ENCODE results near the gene AP2B1.

The AP2B1 gene

DNA sequence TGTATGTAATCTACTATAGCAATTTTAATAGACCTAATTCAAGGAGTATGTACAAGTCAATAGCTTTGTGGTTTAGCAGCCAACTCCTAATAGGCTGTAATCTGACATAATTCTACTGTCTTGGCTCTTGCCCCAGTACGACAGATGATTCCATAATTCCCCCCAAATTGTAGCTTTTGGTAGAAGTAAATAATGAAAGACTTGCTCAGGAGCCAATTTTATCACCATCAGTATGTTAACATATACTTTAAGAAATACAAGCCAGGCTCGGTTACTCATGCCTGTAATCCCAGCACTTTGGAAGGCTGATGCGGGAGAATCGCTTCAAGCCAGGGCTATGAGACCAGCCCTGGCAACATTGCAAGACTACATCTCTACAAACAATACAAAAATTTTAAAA, 53.9 kb downstream of the AP2B1 start:
- Histone ChIP-seq H3K36me3 (ENCODE audit: control insufficient read depth, insufficient read depth, low read length, severe bottlenecking) (peaks cover 75% of the 10 kb centered on the region), H3K9ac (ENCODE audit: low read length) (no peak overlapping the region), H3K9me3 (ENCODE audit: control insufficient read depth, low read length) (no peaks in the 10 kb centered on the region), H3K4me3 (ENCODE audit: low read length) (no peak overlapping the region), H3K27me3 (replicated peaks; ENCODE audit: control insufficient read depth, insufficient read depth, low read length) (no peaks in the 10 kb centered on the region), H3K4me1 (ENCODE audit: control insufficient read depth, insufficient read depth, low read length) (peaks cover 2% of the 10 kb centered on the region)
- no peak for DNase-seq (ENCODE audit: low read depth)

DNA sequence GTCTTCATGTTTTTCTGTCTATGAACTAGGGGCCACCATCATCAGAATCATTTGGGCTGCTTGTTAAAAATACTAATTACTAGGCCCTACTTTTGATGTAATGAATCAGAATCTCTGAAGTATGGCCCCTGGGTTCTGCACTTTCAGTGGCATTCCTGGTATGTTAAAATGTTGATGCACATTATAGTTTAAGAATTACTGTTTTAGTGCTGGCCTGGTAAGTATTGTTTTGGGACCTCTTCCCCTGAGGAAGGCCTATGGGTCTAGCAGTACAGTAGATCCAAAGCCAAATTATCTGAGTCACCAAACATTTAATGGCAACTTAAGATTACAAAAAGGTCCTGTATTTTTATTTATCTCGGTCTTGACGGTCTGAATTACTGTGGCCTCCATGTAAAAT, 58.8 kb downstream of the AP2B1 start:
- Histone ChIP-seq H3K4me1 (ENCODE audit: control insufficient read depth, insufficient read depth, low read length) (peaks cover 4% of the 10 kb centered on the region), H3K36me3 (ENCODE audit: control insufficient read depth, insufficient read depth, low read length, severe bottlenecking) (peaks cover 57% of the 10 kb centered on the region), H3K4me3 (ENCODE audit: low read length) (no peak overlapping the region), H3K9ac (ENCODE audit: low read length) (no peak overlapping the region), H3K27me3 (replicated peaks; ENCODE audit: control insufficient read depth, insufficient read depth, low read length) (no peaks in the 10 kb centered on the region), H3K9me3 (ENCODE audit: control insufficient read depth, low read length) (no peaks in the 10 kb centered on the region)
- peak; percentile 14 for DNase-seq (ENCODE audit: low read depth)

DNA sequence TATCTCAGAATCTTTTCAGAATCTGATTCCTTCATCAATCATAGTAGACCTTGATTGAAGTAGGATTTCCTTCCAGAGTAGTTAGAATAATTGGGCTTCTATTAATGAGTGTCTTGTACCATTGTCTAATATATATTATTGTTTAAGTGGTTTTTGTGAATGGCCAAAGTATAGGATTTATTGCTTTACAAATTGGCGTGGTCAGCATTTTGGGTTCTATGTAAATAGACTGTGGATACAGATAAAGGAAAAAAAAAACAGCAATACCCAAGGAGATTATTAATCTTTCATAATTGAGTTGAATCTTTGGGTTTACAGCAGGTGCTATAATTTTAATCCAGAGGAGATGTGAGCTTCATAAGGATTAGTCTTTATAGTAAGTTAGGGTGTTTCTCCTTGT, 64.3 kb downstream of the AP2B1 start:
- Histone ChIP-seq H3K9ac (ENCODE audit: low read length) (no peak overlapping the region), H3K4me1 (ENCODE audit: control insufficient read depth, insufficient read depth, low read length) (no peaks in the 10 kb centered on the region), H3K27me3 (replicated peaks; ENCODE audit: control insufficient read depth, insufficient read depth, low read length) (no peaks in the 10 kb centered on the region), H3K4me3 (ENCODE audit: low read length) (no peak overlapping the region), H3K9me3 (ENCODE audit: control insufficient read depth, low read length) (no peaks in the 10 kb centered on the region), H3K36me3 (ENCODE audit: control insufficient read depth, insufficient read depth, low read length, severe bottlenecking) (peaks cover 43% of the 10 kb centered on the region)
- no peak for DNase-seq (ENCODE audit: low read depth)

DNA sequence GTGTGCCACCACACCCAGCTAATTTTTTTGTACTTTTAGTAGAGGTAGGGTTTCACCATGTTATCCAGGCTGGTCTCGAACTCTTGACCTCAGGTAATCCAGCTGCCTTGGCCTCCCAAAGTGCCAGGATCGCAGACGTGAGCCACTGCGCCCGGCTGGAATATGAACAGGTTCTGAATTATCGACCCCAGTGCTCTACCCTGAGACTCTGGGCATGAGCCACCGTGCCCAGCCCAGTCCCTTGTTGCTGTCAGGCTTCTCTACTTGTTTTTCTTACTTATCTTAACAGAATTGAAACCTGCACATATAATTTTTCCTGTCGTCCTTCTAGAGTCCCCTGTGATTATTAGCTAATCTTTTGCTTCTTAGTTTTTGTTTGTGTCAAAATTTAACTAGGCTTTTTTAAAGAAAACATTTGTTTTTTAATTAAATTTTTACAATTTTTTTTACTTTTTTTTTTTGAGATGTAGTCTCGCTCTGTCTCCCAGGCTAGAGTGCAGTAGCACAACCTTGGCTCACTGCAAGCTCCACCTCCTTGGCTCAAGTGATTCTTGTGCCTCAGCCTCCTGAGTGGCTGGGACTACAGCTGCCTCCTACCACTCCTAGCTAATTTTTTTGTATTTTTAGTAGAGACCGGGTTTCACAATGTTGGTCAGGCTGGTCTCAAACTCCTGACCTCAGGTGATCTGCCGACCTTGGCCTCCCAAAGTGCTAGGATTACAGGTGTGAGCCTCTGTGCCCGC, 66.7 kb downstream of the AP2B1 start:
- no peaks in the 10 kb centered on the region for H3K4me1 ChIP-seq (ENCODE audit: control insufficient read depth, insufficient read depth, low read length)
- no peaks in the 10 kb centered on the region for H3K27me3 ChIP-seq (replicated peaks; ENCODE audit: control insufficient read depth, insufficient read depth, low read length)
- DNase-seq (ENCODE audit: low read depth) = no peak
- H3K9me3 ChIP-seq (ENCODE audit: control insufficient read depth, low read length) = no peaks in the 10 kb centered on the region
- no peak overlapping the region for H3K4me3 ChIP-seq (ENCODE audit: low read length)
- H3K9ac ChIP-seq (ENCODE audit: low read length) = no peak overlapping the region
- peaks cover 46% of the 10 kb centered on the region for H3K36me3 ChIP-seq (ENCODE audit: control insufficient read depth, insufficient read depth, low read length, severe bottlenecking)

DNA sequence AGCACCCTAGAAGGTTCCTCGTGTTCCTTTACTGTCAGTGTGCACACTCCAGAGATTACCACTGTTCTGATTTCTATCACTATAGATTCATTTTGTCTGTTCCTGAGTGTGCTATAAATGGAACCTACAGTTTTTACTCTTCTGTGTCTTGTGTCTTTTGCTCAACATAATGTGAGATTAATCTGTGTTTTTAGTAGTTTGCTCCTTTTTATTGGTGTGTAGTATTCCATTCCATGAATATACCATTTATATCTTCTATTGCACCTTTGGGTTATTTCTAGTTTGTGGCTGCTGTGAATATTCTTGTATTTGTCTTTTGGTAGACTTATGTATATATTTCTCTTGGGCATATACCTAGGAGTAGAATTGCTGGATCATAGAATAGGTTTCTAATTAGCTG, 68.2 kb downstream of the AP2B1 start:
- Histone ChIP-seq H3K4me3 (ENCODE audit: low read length) (no peak overlapping the region), H3K27me3 (replicated peaks; ENCODE audit: control insufficient read depth, insufficient read depth, low read length) (no peaks in the 10 kb centered on the region), H3K4me1 (ENCODE audit: control insufficient read depth, insufficient read depth, low read length) (no peaks in the 10 kb centered on the region), H3K36me3 (ENCODE audit: control insufficient read depth, insufficient read depth, low read length, severe bottlenecking) (peaks cover 58% of the 10 kb centered on the region), H3K9ac (ENCODE audit: low read length) (no peak overlapping the region), H3K9me3 (ENCODE audit: control insufficient read depth, low read length) (no peaks in the 10 kb centered on the region)
- DNase-seq (ENCODE audit: low read depth) = no peak

DNA sequence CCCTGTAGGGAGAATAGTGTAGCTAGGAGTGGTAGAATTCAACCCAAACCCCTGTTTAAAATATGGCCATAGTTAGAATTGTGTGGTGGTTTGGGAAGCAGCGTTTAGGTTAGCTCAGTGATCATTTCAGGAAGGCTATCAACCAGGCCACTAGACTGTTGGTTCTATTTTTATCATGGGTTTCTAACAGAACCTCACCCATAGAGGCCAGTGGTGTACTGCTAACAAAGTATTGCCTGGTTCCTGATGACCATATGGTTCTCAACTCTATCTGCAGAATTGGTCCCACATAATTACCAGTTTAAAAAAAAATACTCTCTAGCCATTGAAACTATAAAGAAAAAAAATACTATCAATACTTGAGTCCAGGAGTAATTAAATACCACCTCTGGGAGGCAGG, 73.8 kb downstream of the AP2B1 start:
- peaks cover 6% of the 10 kb centered on the region for H3K4me1 ChIP-seq (ENCODE audit: control insufficient read depth, insufficient read depth, low read length)
- H3K27me3 ChIP-seq (replicated peaks; ENCODE audit: control insufficient read depth, insufficient read depth, low read length) = no peaks in the 10 kb centered on the region
- no peak overlapping the region for H3K4me3 ChIP-seq (ENCODE audit: low read length)
- no peak overlapping the region for H3K9ac ChIP-seq (ENCODE audit: low read length)
- no peaks in the 10 kb centered on the region for H3K9me3 ChIP-seq (ENCODE audit: control insufficient read depth, low read length)
- peaks cover 53% of the 10 kb centered on the region for H3K36me3 ChIP-seq (ENCODE audit: control insufficient read depth, insufficient read depth, low read length, severe bottlenecking)
- no peak for DNase-seq (ENCODE audit: low read depth)

DNA sequence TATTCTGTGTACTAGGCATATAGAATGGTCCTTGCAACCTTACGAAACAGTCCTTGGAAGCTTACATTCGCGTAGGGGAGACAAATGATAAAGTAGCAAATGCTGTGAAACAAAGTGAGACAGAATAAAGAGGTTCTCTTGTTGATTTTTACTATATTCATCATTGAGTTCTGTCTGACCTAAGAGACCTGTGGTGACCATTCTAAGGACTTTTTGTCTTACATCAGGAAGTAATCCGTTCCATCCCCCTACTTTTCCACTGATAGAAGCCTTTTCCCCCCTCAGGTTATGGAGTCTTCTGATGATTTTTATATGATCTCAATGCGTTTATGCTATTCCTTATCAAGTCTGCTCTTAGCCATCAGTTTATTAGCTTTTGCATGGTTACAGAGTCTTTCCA, 77.6 kb downstream of the AP2B1 start:
- H3K9me3 ChIP-seq (ENCODE audit: control insufficient read depth, low read length) = no peaks in the 10 kb centered on the region
- DNase-seq (ENCODE audit: low read depth) = no peak
- no peaks in the 10 kb centered on the region for H3K27me3 ChIP-seq (replicated peaks; ENCODE audit: control insufficient read depth, insufficient read depth, low read length)
- no peak overlapping the region for H3K4me3 ChIP-seq (ENCODE audit: low read length)
- H3K4me1 ChIP-seq (ENCODE audit: control insufficient read depth, insufficient read depth, low read length) = peaks cover 28% of the 10 kb centered on the region
- H3K9ac ChIP-seq (ENCODE audit: low read length) = no peak overlapping the region
- H3K36me3 ChIP-seq (ENCODE audit: control insufficient read depth, insufficient read depth, low read length, severe bottlenecking) = peaks cover 29% of the 10 kb centered on the region

DNA sequence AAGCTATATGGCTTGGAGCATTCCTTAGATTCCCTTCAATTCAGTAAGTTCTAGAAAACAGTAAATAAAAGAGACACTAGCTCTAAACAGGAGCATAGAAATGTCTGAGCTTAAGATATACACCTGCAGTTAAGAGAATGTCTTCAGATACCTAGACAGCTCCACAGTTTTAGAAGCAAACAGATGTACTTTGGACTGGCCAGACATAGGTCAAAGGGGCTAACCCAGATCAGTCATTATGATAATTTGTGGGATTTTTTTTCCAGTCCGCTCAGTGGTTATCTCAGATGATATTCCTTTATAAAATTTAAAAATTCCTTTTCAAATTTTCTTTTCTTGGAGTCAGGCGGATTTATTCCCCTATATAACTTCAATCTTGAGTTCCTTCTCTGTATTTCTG, 78.5 kb downstream of the AP2B1 start:
- peaks cover 26% of the 10 kb centered on the region for H3K36me3 ChIP-seq (ENCODE audit: control insufficient read depth, insufficient read depth, low read length, severe bottlenecking)
- no peak overlapping the region for H3K4me3 ChIP-seq (ENCODE audit: low read length)
- DNase-seq (ENCODE audit: low read depth) = no peak
- peaks cover 28% of the 10 kb centered on the region for H3K4me1 ChIP-seq (ENCODE audit: control insufficient read depth, insufficient read depth, low read length)
- H3K27me3 ChIP-seq (replicated peaks; ENCODE audit: control insufficient read depth, insufficient read depth, low read length) = no peaks in the 10 kb centered on the region
- H3K9ac ChIP-seq (ENCODE audit: low read length) = no peak overlapping the region
- no peaks in the 10 kb centered on the region for H3K9me3 ChIP-seq (ENCODE audit: control insufficient read depth, low read length)

DNA sequence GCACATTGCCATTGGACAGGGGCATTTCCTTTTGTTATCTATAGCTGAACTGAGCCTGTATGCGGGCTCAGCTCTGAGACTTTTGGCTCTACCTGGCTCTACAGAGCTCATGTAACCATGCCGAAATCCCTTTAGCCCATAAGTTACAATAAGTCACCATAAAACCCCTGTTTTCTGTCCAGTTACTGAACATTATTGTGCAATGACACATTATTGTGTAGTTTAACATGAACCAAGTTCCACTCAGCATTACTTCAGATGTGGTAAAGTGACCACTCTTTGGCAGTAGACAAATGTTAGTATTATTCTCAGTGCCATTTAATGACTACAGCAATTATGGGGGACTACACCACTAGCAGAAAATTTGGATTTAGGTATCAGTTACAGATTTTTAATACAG, 78.9 kb downstream of the AP2B1 start:
- DNase-seq (ENCODE audit: low read depth) = peak; percentile 39
- H3K4me1 ChIP-seq (ENCODE audit: control insufficient read depth, insufficient read depth, low read length) = peaks cover 28% of the 10 kb centered on the region
- no peak overlapping the region for H3K4me3 ChIP-seq (ENCODE audit: low read length)
- H3K27me3 ChIP-seq (replicated peaks; ENCODE audit: control insufficient read depth, insufficient read depth, low read length) = no peaks in the 10 kb centered on the region
- H3K9me3 ChIP-seq (ENCODE audit: control insufficient read depth, low read length) = no peaks in the 10 kb centered on the region
- peaks cover 27% of the 10 kb centered on the region for H3K36me3 ChIP-seq (ENCODE audit: control insufficient read depth, insufficient read depth, low read length, severe bottlenecking)
- no peak overlapping the region for H3K9ac ChIP-seq (ENCODE audit: low read length)

DNA sequence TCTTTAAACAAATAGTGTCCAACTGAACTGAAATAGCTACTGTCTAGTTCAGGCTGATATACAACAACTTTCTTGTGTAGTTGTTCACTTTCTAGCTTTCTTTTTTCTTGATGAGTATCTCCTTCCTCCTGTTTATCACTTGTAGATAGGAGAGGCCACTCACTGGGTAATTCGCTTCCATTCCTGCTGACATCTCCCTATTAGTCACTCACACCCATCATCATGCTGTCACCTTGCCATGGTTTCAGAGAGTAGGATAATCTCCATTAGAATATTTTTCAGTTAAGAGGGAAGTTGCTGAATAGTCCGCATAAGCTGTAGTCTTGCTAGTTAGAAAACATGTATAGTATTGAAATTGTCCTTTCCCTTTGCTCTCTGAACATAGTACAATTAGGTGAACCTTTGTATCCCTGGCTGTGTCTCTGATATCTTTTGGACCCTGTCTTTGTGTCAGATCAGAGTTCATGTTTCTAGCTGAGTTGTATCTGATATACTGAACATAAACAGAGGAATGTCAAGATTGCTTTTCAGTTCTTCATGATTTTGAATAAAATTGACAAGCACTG, 79.9 kb downstream of the AP2B1 start:
- peak overlapping the region; percentile 47 for H3K9ac ChIP-seq (ENCODE audit: low read length)
- peaks cover 35% of the 10 kb centered on the region for H3K36me3 ChIP-seq (ENCODE audit: control insufficient read depth, insufficient read depth, low read length, severe bottlenecking)
- no peaks in the 10 kb centered on the region for H3K27me3 ChIP-seq (replicated peaks; ENCODE audit: control insufficient read depth, insufficient read depth, low read length)
- no peaks in the 10 kb centered on the region for H3K9me3 ChIP-seq (ENCODE audit: control insufficient read depth, low read length)
- no peak overlapping the region for H3K4me3 ChIP-seq (ENCODE audit: low read length)
- DNase-seq (ENCODE audit: low read depth) = no peak
- peaks cover 28% of the 10 kb centered on the region for H3K4me1 ChIP-seq (ENCODE audit: control insufficient read depth, insufficient read depth, low read length)

DNA sequence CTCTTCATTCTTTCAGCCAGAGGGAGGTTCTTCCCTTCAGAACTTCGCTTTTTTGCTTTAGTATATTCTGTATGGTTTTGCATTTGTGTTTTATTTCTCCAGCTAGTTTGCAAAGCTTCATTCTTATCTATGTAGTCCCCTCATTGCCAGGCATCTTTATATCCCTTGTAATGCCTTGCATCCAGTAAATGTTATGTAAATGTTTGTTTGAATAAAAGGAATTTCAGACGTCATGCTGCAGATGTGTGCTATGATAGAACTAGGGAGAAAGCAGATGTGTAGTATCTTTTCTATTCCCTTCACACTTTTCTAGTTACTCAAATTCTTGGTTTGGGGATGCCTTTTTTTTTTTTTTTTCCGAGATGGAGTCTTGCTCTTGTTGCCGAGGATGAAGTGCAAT, 81.7 kb downstream of the AP2B1 start:
- Histone ChIP-seq H3K27me3 (replicated peaks; ENCODE audit: control insufficient read depth, insufficient read depth, low read length) (no peaks in the 10 kb centered on the region), H3K36me3 (ENCODE audit: control insufficient read depth, insufficient read depth, low read length, severe bottlenecking) (peaks cover 35% of the 10 kb centered on the region)

DNA sequence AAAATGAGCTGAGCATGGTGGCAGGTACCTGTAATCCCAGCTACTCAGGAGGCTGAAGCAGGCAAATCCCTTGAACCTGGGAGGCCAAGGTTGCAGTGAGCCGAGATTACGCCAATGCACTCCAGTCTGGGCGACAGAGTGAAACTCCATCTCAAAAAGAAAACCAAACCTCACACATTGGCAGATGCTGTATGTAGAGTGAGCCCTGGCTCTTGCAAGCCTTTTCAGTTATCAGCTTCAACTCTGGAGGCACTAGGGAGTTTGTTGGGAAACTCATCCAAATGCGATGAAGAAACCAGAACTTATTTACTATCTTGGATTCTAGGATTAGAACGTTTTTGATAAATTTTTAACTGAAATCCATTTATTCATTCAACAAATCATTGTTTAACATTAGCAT, 87.4 kb downstream of the AP2B1 start:
- Histone ChIP-seq H3K4me1 (ENCODE audit: control insufficient read depth, insufficient read depth, low read length) (peaks cover 15% of the 10 kb centered on the region), H3K27me3 (replicated peaks; ENCODE audit: control insufficient read depth, insufficient read depth, low read length) (no peaks in the 10 kb centered on the region), H3K9me3 (ENCODE audit: control insufficient read depth, low read length) (no peaks in the 10 kb centered on the region), H3K9ac (ENCODE audit: low read length) (no peak overlapping the region), H3K4me3 (ENCODE audit: low read length) (no peak overlapping the region), H3K36me3 (ENCODE audit: control insufficient read depth, insufficient read depth, low read length, severe bottlenecking) (peaks cover 53% of the 10 kb centered on the region)
- DNase-seq (ENCODE audit: low read depth) = no peak

More for the DNA sequence above, 81.7 kb downstream of the AP2B1 start:
- no peak overlapping the region for H3K4me3 ChIP-seq (ENCODE audit: low read length)
- H3K9me3 ChIP-seq (ENCODE audit: control insufficient read depth, low read length) = no peaks in the 10 kb centered on the region
- DNase-seq (ENCODE audit: low read depth) = peak; percentile 31
- H3K4me1 ChIP-seq (ENCODE audit: control insufficient read depth, insufficient read depth, low read length) = peaks cover 28% of the 10 kb centered on the region
- no peak overlapping the region for H3K9ac ChIP-seq (ENCODE audit: low read length)

Data from adipocyte (in vitro differentiated cells).